ENCODE results near the gene MPO.
A peak's percentile ranks its signal among the peaks of the same experiment; 100 is the strongest.

MPO gene

GRCh38 chr17:58322581-58323185, 41.9 kb upstream of the MPO start:
- Mint-ChIP-seq H3K4me3 (peak overlapping the region in 1 of 2 donors; percentile 60), H3K4me1 (peaks cover 60% of the 10 kb centered on the region), H3K27me3 (no peaks in the 10 kb centered on the region), H3K9me3 (no peaks in the 10 kb centered on the region), H3K27ac (peak overlapping the region; percentile 10 to 97)
- DNase-seq: peak in 1 of 2 donors; percentile 21
- ATAC-seq: no peak

GRCh38 chr17:58321571-58322525, 41.1 kb upstream of the MPO start:
- no peaks in the 10 kb centered on the region for H3K9me3 Mint-ChIP-seq
- DNase-seq (peak in 1 of 2 donors; percentile 22), ATAC-seq (no peak)
- H3K27ac Mint-ChIP-seq: peak overlapping the region in 1 of 2 donors; percentile 97
- H3K4me1 Mint-ChIP-seq: peaks cover 59% of the 10 kb centered on the region
- peak overlapping the region in 1 of 2 donors; percentile 60 for H3K4me3 Mint-ChIP-seq
- no peaks in the 10 kb centered on the region for H3K27me3 Mint-ChIP-seq

- peak in 1 of 2 donors; percentile 7 for DNase-seq
- H3K9me3 Mint-ChIP-seq: no peaks in the 10 kb centered on the region
- H3K4me3 Mint-ChIP-seq: no peak overlapping the region
- no peaks in the 10 kb centered on the region for H3K27me3 Mint-ChIP-seq
- H3K27ac Mint-ChIP-seq: peak overlapping the region; percentile 64 to 85
- no peak for ATAC-seq
- H3K4me1 Mint-ChIP-seq: peaks cover 48% of the 10 kb centered on the region
These were observed 40.0 kb upstream of the MPO start for GRCh38 chr17:58320570-58321323.

- peak overlapping the region in 1 of 2 donors; percentile 69 for H3K27ac Mint-ChIP-seq
- H3K4me1 Mint-ChIP-seq: peaks cover 42% of the 10 kb centered on the region
- no peaks in the 10 kb centered on the region for H3K27me3 Mint-ChIP-seq
- ATAC-seq: no peak
- no peaks in the 10 kb centered on the region for H3K9me3 Mint-ChIP-seq
- DNase-seq: peak in 1 of 2 donors; percentile 9
- no peak overlapping the region for H3K4me3 Mint-ChIP-seq
These were observed 39.4 kb upstream of the MPO start for GRCh38 chr17:58320163-58320558.

- Mint-ChIP-seq H3K27ac (peak overlapping the region in 1 of 2 donors; percentile 69), H3K27me3 (no peaks in the 10 kb centered on the region), H3K9me3 (no peaks in the 10 kb centered on the region), H3K4me1 (peaks cover 39% of the 10 kb centered on the region), H3K4me3 (no peak overlapping the region)
- ATAC-seq: no peak
- peak in 1 of 2 donors; percentile 8 for DNase-seq
These were observed 38.7 kb upstream of the MPO start for GRCh38 chr17:58319173-58320162.

GRCh38 chr17:58318627-58319172, 38.0 kb upstream of the MPO start:
- no peaks in the 10 kb centered on the region for H3K9me3 Mint-ChIP-seq
- H3K4me3 Mint-ChIP-seq: no peak overlapping the region
- peak overlapping the region in 1 of 2 donors; percentile 36 for H3K27ac Mint-ChIP-seq

GRCh38 chr17:58318065-58318481, 37.3 kb upstream of the MPO start:
- Mint-ChIP-seq H3K27me3 (no peaks in the 10 kb centered on the region), H3K27ac (peak overlapping the region; percentile 81 to 92), H3K9me3 (no peaks in the 10 kb centered on the region), H3K4me1 (peaks cover 29% of the 10 kb centered on the region), H3K4me3 (peak overlapping the region in 1 of 2 donors; percentile 59)
- DNase-seq (peak in 1 of 2 donors; percentile 13), ATAC-seq (no peak)

More at GRCh38 chr17:58318627-58319172, 38.0 kb upstream of the MPO start:
- Mint-ChIP-seq H3K27me3 (no peaks in the 10 kb centered on the region), H3K4me1 (peaks cover 35% of the 10 kb centered on the region)
- no peak for DNase-seq
- ATAC-seq: no peak

GRCh38 chr17:58317421-58318064, 36.8 kb upstream of the MPO start:
- Mint-ChIP-seq H3K4me3 (peak overlapping the region; percentile 53 to 59), H3K9me3 (no peaks in the 10 kb centered on the region), H3K4me1 (peaks cover 23% of the 10 kb centered on the region), H3K27me3 (no peaks in the 10 kb centered on the region), H3K27ac (peak overlapping the region; percentile 81 to 92)
- ATAC-seq (peak; percentile 100), DNase-seq (peak; percentile 79 to 90)

- Mint-ChIP-seq H3K4me1 (peaks cover 15% of the 10 kb centered on the region), H3K9me3 (no peaks in the 10 kb centered on the region), H3K27me3 (no peaks in the 10 kb centered on the region), H3K4me3 (no peak overlapping the region), H3K27ac (no peak overlapping the region)
- no peak for ATAC-seq
- DNase-seq: peak in 1 of 2 donors; percentile 8
These were observed 35.7 kb upstream of the MPO start for GRCh38 chr17:58316260-58316960.

- H3K9me3 Mint-ChIP-seq: no peaks in the 10 kb centered on the region
- DNase-seq (no peak), ATAC-seq (no peak)
- H3K27me3 Mint-ChIP-seq: no peaks in the 10 kb centered on the region
- H3K4me1 Mint-ChIP-seq: peaks cover 15% of the 10 kb centered on the region
- no peak overlapping the region for H3K27ac Mint-ChIP-seq
- no peak overlapping the region for H3K4me3 Mint-ChIP-seq
These were observed 35.0 kb upstream of the MPO start for GRCh38 chr17:58315750-58316149.

- no peak for ATAC-seq
- peaks cover 15% of the 10 kb centered on the region for H3K4me1 Mint-ChIP-seq
- H3K27me3 Mint-ChIP-seq: no peaks in the 10 kb centered on the region
- H3K27ac Mint-ChIP-seq: peak overlapping the region in 1 of 2 donors; percentile 45
- DNase-seq: no peak
- no peak overlapping the region for H3K4me3 Mint-ChIP-seq
- H3K9me3 Mint-ChIP-seq: no peaks in the 10 kb centered on the region
These were observed 34.6 kb upstream of the MPO start for GRCh38 chr17:58315281-58315711.

- Mint-ChIP-seq H3K27ac (no peak overlapping the region), H3K4me1 (peaks cover 15% of the 10 kb centered on the region), H3K27me3 (no peaks in the 10 kb centered on the region), H3K9me3 (no peaks in the 10 kb centered on the region), H3K4me3 (no peak overlapping the region)
- no peak for DNase-seq
- no peak for ATAC-seq
These were observed 33.9 kb upstream of the MPO start for GRCh38 chr17:58314706-58315015.

- no peak overlapping the region for H3K4me3 Mint-ChIP-seq
- peaks cover 15% of the 10 kb centered on the region for H3K4me1 Mint-ChIP-seq
- H3K27me3 Mint-ChIP-seq: no peaks in the 10 kb centered on the region
- H3K27ac Mint-ChIP-seq: no peak overlapping the region
- no peaks in the 10 kb centered on the region for H3K9me3 Mint-ChIP-seq
- ATAC-seq (no peak), DNase-seq (no peak)
These were observed 33.3 kb upstream of the MPO start for GRCh38 chr17:58313815-58314705.
